ENCODE measurements around the gene TMCO4.
"Not testable (repeated sequence)": the region's sequence is repeated elsewhere in the genome, so short reads cannot be mapped to it uniquely, and the experiment has no call there.

TMCO4 gene

DNA sequence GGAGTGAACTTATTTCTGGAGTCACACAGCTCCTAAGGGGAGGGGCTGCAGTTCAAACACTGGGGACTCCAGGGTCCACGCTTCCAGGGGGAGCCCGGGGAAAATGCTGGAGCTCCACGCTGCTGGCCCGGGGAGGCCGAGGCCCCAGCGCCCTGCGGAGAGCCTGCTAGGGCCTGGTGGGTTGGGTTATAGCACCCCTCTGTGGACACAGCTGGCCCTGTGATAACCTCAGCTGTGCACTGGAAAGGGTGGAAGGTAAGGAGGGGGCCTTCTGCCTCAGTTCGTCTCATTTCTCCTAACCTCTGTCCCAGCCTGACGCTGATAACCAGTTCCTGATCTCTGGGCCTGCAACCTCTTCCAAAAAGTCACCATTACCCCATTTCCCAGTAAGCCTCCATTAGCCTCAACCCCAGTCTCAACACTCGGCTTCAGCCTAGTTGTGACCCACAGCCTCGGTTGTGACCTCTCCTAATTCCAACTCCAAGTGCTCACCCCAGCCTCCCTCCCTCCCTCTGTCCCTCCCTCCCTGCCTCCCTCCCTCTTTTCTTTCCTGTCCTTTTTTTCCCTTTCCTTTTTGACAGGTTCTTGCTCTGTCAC is 148.5 kb downstream of the TMCO4 start:
- DNase-seq: no peak

DNA sequence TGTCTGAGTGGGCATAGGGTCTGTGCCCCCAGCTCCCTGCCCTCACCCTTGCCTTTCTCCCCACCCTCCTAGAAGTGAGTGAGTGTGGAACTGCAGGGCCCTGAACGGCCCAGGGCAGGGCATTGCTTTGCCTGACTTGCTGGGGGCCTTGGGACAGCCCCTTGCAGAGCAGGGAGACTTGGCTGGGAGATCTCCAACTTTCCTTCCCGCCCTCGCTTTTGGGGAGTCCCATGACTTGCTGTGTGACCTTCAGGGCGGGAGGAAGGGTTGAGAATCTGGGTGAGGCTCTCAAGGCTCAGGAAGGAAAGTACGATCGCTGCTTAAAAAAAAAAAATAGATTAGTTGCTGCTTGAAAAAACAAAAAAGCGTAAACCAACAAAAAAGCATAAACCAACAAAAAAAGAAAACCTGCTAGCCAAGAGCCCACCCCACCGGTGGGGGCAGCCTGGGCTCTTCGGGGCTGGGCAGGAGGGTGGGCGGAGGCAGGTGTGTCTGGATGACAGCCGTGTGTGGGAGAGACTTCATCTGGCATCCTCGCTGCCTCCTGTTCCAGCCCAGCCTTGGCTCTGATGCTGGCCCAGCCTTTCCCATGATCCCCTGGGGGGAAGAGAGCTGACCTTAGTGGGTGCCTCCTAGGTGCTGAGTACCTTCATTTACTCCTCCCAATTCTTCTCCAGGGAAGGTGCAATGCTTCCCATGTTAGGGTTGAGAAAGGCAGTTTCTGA is 149.1 kb downstream of the TMCO4 start:
- no peak for DNase-seq

DNA sequence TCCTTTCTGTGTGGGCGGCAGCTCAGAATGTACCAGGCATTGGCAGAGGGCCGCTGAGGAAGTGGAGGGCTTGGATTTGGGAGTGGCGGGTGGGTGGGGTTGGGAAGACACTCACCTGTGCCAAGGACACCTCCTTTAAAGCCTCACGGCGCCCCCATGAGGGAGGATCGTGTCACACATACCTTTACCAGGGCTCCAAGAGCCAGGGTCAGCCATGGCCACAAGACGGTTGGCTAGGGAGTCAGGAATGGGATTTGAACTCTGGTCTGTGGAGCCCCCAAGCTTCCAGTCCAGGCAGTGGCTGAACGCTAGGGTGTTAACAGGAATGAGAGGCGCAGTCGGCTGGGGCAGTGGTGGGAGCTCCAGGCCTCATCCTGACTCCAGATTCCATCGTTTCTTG is 151.0 kb downstream of the TMCO4 start:
- DNase-seq: no peak

- no peak for DNase-seq
These were observed 151.5 kb downstream of the TMCO4 start for GRCh38 chr1:19648239-19648638.

DNA sequence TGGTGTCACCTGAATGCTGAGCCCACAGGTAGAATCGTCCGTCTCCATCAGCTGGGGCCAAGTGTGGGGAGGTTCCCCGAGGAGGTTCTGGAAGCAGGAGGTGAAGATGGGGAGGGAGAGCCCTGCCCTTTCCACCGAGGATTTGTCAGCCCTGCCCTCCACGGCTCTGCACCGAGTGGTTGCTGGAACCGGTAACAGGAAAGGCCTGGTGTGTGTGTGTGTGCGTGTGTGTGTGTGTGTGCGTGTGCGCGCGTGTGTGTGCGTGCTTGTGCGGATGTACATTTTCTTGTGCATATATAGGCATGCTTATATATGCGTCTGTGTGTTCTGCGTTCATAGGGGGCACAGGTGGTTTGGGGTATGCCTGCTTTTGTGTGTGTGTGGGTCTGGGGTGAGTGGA is 152.1 kb downstream of the TMCO4 start:
- no peak for DNase-seq

DNA sequence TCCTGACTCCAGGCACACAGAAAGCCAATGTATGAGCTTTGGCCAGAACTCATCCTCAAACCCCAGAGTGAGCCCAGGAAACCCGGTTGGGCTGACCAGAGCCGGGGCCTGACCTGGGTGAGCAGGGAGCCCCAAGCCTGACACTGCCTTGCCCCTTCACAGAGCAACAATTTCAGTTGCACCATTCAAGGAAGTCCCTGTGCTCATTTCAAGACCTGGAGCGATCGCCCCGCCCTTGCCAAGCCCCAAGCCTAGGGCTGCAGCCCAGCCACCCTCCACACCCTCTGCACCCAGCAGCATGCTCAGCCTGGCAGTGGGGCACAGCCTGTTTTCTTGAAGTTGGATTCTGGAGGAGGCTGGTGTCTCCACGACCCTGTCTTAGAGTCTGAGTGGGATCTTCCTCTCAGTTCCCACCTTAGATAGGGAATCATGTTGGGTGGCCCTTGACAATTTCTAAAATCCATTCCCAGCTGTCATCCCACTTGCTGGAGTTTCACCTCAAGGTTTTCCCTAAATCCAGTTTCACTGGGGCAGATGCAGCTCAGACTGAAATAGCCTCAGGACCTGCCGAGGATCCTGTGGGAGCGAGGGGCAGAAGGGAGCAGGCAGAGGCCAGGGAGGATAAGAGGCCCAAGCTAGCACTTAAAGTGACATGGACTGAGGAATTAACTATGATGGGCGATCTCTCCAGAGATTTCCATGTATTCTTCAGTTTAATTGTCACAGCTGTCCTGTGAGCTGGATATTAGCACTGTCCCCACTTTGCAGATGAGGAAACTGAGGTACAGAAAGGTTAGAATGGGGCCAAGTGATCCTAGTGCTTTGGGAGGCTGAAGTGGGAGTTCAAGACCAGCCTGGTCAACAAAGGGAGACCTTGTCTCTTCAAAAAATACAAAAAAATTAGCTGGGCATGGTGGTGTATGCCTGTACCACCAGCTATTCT is 153.1 kb downstream of the TMCO4 start:
- DNase-seq: no peak

- no peak for DNase-seq
These were observed 154.1 kb downstream of the TMCO4 start for GRCh38 chr1:19645411-19646251.

- DNase-seq: no peak
These were observed 154.9 kb downstream of the TMCO4 start for GRCh38 chr1:19644681-19645410.

DNA sequence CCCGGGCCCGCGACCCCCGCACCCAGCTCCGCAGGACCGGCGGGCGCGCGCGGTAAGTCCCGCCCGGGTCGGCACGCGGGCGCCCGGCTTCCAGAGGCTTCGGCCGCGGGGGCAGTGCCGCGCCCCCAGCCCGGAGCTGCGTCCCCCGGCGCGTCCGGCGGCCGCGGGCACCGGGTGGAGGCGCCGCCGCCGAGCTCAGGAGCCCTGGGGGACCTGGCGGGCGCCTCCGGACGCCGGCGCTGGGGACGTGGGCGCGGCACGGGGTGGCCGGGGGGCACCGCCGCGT is 155.4 kb downstream of the TMCO4 start:
- DNase-seq: no peak

GRCh38 chr1:19643602-19644394 is 155.9 kb downstream of the TMCO4 start, which contains the start of gene NBL1:
TSS of gene NBL1 (plus strand) at chr1:19644311. CDS start at chr1:19655031, 10,720 bp downstream.
- no peak for DNase-seq

- no peak for DNase-seq
These were observed 156.6 kb downstream of the TMCO4 start for GRCh38 chr1:19643121-19643520.

DNA sequence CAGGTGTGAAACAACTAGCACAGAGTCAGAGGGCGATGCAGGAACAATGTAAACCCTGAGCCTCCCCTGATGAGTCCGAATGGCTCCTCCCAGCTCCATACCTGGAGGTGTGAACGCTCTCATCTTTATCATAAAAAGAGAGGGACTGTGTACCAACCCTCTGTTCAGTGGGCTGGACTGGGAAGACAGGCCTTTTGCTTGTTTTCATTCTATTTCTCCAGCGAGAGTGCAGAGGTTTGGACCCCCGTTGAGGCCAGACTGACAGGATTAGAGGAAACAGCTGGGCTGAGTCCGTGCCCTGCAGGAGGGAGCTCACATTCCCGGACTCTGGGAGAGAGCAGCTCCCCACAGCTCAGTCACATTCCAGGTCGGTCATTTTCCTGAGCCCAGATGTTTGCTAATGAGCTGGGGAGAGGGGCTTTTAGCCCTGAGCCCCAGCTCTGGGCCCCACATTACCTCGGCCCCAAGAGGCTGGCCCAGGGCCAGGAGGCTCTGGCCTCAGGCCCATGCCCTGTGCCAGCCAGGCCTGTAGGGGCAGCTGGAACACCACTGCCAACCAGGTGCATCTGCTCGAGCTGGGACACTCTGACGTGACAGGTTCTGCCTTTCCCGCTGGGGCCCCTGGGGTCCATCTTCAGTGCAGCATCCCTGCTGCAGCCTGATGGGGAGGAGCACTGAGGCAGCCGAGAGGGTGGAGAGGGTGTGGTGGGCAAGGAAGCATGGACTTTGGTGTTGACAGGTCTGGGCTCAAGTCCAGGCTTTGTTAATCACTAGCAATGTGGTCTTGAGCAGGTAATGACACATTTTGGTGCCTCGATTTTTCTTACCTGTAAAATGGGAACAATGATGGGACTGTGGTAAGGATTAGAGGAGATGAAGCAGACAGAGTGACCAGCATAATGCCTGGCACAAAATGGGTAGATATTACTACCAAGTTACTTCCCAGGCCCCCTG is 159.1 kb downstream of the TMCO4 start:
- DNase-seq: no peak

- no peak for DNase-seq
These were observed 159.7 kb downstream of the TMCO4 start for GRCh38 chr1:19639999-19640362.

DNA sequence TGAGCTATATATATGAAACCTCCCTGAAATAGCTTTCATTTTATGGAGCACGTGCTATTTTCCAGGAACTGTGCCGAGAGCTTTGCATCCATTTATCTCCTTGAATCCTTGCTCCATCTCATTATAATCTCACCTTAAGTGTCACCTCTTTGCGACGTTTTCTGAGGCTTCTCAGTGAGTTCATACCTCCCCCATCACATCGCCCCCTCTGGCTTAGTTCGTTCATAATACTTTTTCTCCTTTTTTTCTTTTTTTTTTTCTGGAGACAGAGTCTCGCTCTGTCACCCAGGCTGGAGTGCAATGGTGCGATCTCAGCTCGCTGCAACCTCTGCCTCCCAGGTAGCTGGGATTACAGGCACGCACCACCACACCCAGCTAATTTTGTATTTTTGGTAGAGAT is 160.5 kb downstream of the TMCO4 start:
- DNase-seq: not testable (repeated sequence)

GRCh38 chr1:19637606-19638005 is 162.1 kb downstream of the TMCO4 start:
- DNase-seq: no peak

- not testable (repeated sequence) for DNase-seq
These were observed 163.0 kb downstream of the TMCO4 start for GRCh38 chr1:19636749-19637148.

DNA sequence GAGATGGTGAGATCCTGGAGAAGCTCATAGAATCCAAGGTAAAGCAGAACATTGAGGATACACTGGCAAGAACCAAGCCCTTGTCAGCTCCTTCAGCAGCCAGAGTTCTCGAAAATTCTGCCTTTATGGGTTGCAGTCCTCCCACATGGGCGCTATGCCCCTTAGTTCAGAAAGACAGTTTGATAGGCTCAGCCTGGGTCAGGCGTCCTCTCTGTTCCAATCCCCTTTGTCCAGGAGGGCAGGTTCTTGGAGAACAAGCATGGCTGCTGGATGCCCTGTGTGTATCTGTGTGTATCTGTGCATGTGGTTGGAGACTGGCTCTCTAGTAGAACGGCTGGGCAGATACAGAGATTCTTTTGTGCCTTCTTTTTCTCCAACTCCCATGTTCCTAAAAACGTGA is 163.7 kb downstream of the TMCO4 start:
- DNase-seq: no peak

- no peak for DNase-seq
These were observed 164.1 kb downstream of the TMCO4 start for GRCh38 chr1:19635646-19636045.

GRCh38 chr1:19635064-19635463 is 164.7 kb downstream of the TMCO4 start:
- not testable (repeated sequence) for DNase-seq

- no peak for DNase-seq
These were observed 166.6 kb downstream of the TMCO4 start for GRCh38 chr1:19633106-19633505.
